HCT116 (cell line): ENCODE measurements around the gene AXIN1. TPM values are rescaled to one million over a fixed set of nuclear protein-coding genes. Genes with fewer than 3 reads are reported as not detected.

Source experiments
- ATAC-seq: fragments of 200-7000 bp; cut with Tn5 transposase; 2 replicates; pipeline ENCODE4 v1.9.1; 2020; ENCODE audit warnings: mild to moderate bottlenecking, moderate library complexity
- BruUV-seq: library from RNA; stranded (reverse); fragments of 400-500 nt; replicated peaks from 2 replicates; lab custom pipeline; 2021; lab: Mats Ljungman, UMichigan
- CTCF ChIA-PET: fragments of 300-600 bp; sonication (Branson Sonifier 250); formaldehyde crosslinking; loops from one replicate; lab custom pipeline; 2021; ENCODE audit warnings: antibody characterized with exemption; lab: Charles Lee
- POLR2A ChIA-PET: fragments of 300-600, 350-600 bp; sonication (Branson Sonifier 250); formaldehyde crosslinking; loops from one replicate; lab custom pipeline; 2021; ENCODE audit warnings: antibody characterized with exemption; lab: Charles Lee
- RAD21 ChIA-PET, 2 experiments: fragments of 300-600 bp; sonication (Branson Sonifier 250); formaldehyde crosslinking; loops; one replicate each; lab custom pipeline; 2023; ENCODE audit warnings: low total read pairs in 2 of 2; ENCODE audit not compliant: uncharacterized antibody in 2 of 2, unreplicated experiment in 2 of 2, low non-redundant PET in 1 of 2; lab: Charles Lee
- DNase-seq: peaks from one replicate; pipeline ENCODE4 v3.0.0-alpha.2; 2010; ENCODE audit warnings: low read depth, low spot score
- H2AFZ ChIP-seq: fragments of 200-600 bp; shearing (Covaris generic), sonication (generic); 2 replicates; pipeline ENCODE4 v1.6.1; 2017; ENCODE audit warnings: low read depth, mixed run types, mixed read lengths, antibody characterized with exemption, low read length; ENCODE audit not compliant: poor library complexity, severe bottlenecking
- H3K27ac ChIP-seq: 2 replicates; pipeline ENCODE4 v1.5.1; 2012; ENCODE audit warnings: low read depth, low read length
- H3K27me3 ChIP-seq: fragments of 200-600 bp; sonication (generic); 2 replicates; pipeline ENCODE4 v1.6.1; 2016; ENCODE audit warnings: mixed run types, low read length, mixed read lengths; ENCODE audit not compliant: insufficient read depth
- H3K36me3 ChIP-seq, 2 experiments: fragments of 200-500 bp in 1 of 2; fragments of 200-600 bp in 1 of 2; sonication (Bioruptor generic) in 1 of 2; sonication (generic) in 1 of 2; 2 replicates each; pipeline versions ENCODE4 v1.5.1 to v1.6.1; 2014 to 2016; ENCODE audit warnings: low read length in 2 of 2, inconsistent platforms in 1 of 2, mixed read lengths in 1 of 2, mixed run types in 1 of 2; ENCODE audit not compliant: insufficient read depth in 2 of 2, control insufficient read depth in 1 of 2
- H3K4me1 ChIP-seq, 2 experiments: fragments of 200-600 bp in 1 of 2; sonication (generic) in 1 of 2; 2 replicates each; pipeline versions ENCODE4 v1.5.1 to v1.6.1; 2012 to 2017; ENCODE audit warnings: low read length in 2 of 2, inconsistent platforms in 1 of 2, mild to moderate bottlenecking in 1 of 2, mixed read lengths in 1 of 2, mixed run types in 1 of 2, moderate library complexity in 1 of 2; ENCODE audit not compliant: insufficient read depth in 2 of 2, control insufficient read depth in 1 of 2
- H3K4me2 ChIP-seq: fragments of 200-600 bp; sonication (generic); 2 replicates; pipeline ENCODE4 v1.6.1; 2017; ENCODE audit warnings: mixed run types, low read length, mixed read lengths
- H3K4me3 ChIP-seq, 2 experiments: fragments of 200-600 bp in 1 of 2; sonication (generic) in 1 of 2; replicated peaks in 1 of 2; 2 replicates each; pipeline ENCODE4 v1.5.1; 2011 to 2016; ENCODE audit warnings: low read length in 2 of 2, control low read depth in 1 of 2, low read depth in 1 of 2, mild to moderate bottlenecking in 1 of 2, mixed read lengths in 1 of 2, mixed run types in 1 of 2
- H3K79me2 ChIP-seq: fragments of 200-600 bp; sonication (generic); 2 replicates; pipeline ENCODE4 v1.6.1; 2017; ENCODE audit warnings: mild to moderate bottlenecking, mixed run types, low read length, moderate library complexity, mixed read lengths; ENCODE audit not compliant: insufficient read depth
- H3K9ac ChIP-seq: fragments of 200-600 bp; sonication (generic); 2 replicates; pipeline ENCODE4 v1.6.1; 2016; ENCODE audit warnings: low read length, mixed read lengths
- H3K9me2 ChIP-seq: fragments of 200-600 bp; sonication (generic), shearing (Covaris generic); 2 replicates; pipeline ENCODE4 v1.6.1; 2017; ENCODE audit warnings: mixed run types, mild to moderate bottlenecking, moderate library complexity; ENCODE audit not compliant: insufficient read depth
- H3K9me3 ChIP-seq, 2 experiments: fragments of 200-500 bp in 1 of 2; fragments of 200-600 bp in 1 of 2; sonication (Bioruptor generic) in 1 of 2; sonication (generic) in 1 of 2; 2 replicates each; pipeline ENCODE4 v1.6.1; 2014 to 2017; ENCODE audit warnings: low read length in 2 of 2, mixed read lengths in 2 of 2, inconsistent platforms in 1 of 2, low read depth in 1 of 2, mild to moderate bottlenecking in 1 of 2, mixed run types in 1 of 2, moderate library complexity in 1 of 2; ENCODE audit not compliant: control insufficient read depth in 1 of 2, insufficient read depth in 1 of 2
- H4K20me1 ChIP-seq: fragments of 200-600 bp; sonication (generic), shearing (Covaris generic); 2 replicates; pipeline ENCODE4 v1.6.1; 2017; ENCODE audit warnings: mixed run types, mild to moderate bottlenecking, moderate library complexity; ENCODE audit not compliant: insufficient read depth
- ATF3 ChIP-seq: IDR thresholded peaks from 2 replicates; pipeline ENCODE4 v1.6.1; 2012
- CBX3 ChIP-seq: IDR thresholded peaks from 2 replicates; pipeline ENCODE4 v1.6.1; 2012; ENCODE audit warnings: low read depth
- CEBPB ChIP-seq: IDR thresholded peaks from 2 replicates; pipeline ENCODE4 v1.6.1; 2012; ENCODE audit warnings: low read depth
- EZH2 ChIP-seq: fragments of 200-600 bp; sonication (generic); IDR thresholded peaks from 2 replicates; pipeline ENCODE4 v1.6.1; 2017; ENCODE audit warnings: antibody characterized with exemption, mixed run types
- RAD21 ChIP-seq: IDR thresholded peaks from 2 replicates; pipeline ENCODE4 v1.6.1; 2012; ENCODE audit warnings: low read depth, mild to moderate bottlenecking
- SIN3A ChIP-seq: IDR thresholded peaks from 2 replicates; pipeline ENCODE4 v1.6.1; 2012; ENCODE audit warnings: low read depth
- SP1 ChIP-seq: IDR thresholded peaks from 2 replicates; pipeline ENCODE4 v1.6.1; 2012; ENCODE audit warnings: low read depth
- ZFX ChIP-seq: fragments of 450-650 bp; IDR thresholded peaks from 2 replicates; pipeline ENCODE4 v1.6.1; 2017
- ZNF274 ChIP-seq: fragments of 200-500 bp; sonication (Bioruptor generic); IDR thresholded peaks from 2 replicates; pipeline ENCODE4 v1.6.1; 2014; ENCODE audit warnings: mild to moderate bottlenecking, low read depth, low read length, inconsistent platforms
- intact Hi-C: fragments of 100-400 bp; cut with micrococcal nuclease; formaldehyde crosslinking; loops from 2 replicates; pipeline ENCODE4 v1.10.0; 2022
- total RNA-seq: library from RNA; stranded (reverse); gene quantifications from one replicate; pipeline ENCODE4 v1.2.1, GENCODE V29; 2021; ENCODE audit not compliant: unreplicated experiment
- TF ChIP-seq, protein P1 (sequence below): IDR thresholded peaks from 2 replicates; pipeline ENCODE4 v1.6.1; 2012
- TF ChIP-seq, protein P2 (sequence below), 3 experiments: fragments of 200-600 bp in 1 of 3; sonication (generic) in 1 of 3; IDR thresholded peaks in 2 of 3; conservative IDR thresholded peaks in 1 of 3; 2 replicates each; pipeline ENCODE4 v1.5.1; 2012 to 2017; ENCODE audit warnings: low read depth in 2 of 3, low read length in 2 of 3, antibody characterized with exemption in 1 of 3, borderline replicate concordance in 1 of 3, control low read depth in 1 of 3, mild to moderate bottlenecking in 1 of 3, mixed read lengths in 1 of 3, mixed run types in 1 of 3, moderate library complexity in 1 of 3; ENCODE audit not compliant: insufficient read depth in 1 of 3

Gene AXIN1
- total RNA-seq, 1 experiment from 2014 or later, result 20.2 TPM

DNA sequence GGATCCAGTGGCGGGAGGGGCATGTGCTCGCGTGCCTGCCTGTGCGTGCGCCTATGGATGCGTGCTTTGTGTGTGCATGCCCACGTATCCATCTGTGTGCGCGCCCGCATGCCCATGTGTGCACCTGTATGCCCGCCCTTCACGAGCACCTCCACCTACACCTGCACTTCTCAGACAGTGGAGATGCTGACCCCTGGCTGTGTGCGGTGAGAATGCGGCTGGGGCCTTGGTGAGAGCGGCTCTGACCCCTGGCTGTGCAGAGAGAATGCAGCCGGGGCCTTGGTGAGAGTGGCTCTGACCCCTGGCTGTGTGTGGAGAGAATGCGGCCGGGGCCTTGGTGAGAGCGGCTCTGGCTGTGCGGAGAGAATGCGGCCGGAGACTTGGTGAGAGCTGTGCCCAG is 33.9 kb downstream of the AXIN1 start:
- CTCF ChIA-PET, result no interaction called here
- Histone ChIP-seq H3K36me3 (no peaks in the 10 kb centered on the region), H3K27ac (no peak overlapping the region), H3K27me3 (no peaks in the 10 kb centered on the region), H3K4me3 (no peak overlapping the region), H3K9ac (no peak overlapping the region), H3K4me2 (no peak overlapping the region), H2AFZ (no peak overlapping the region), H3K79me2 (peaks cover 36% of the 10 kb centered on the region), H4K20me1 (no peaks in the 10 kb centered on the region), H3K9me3 (no peaks in the 10 kb centered on the region), H3K9me2 (no peaks in the 10 kb centered on the region), H3K4me1 (no peaks in the 10 kb centered on the region)
- RAD21 ChIA-PET, result no interaction called here
- intact Hi-C loops, result no loop called here
- TF ChIP-seq, protein P1, sequence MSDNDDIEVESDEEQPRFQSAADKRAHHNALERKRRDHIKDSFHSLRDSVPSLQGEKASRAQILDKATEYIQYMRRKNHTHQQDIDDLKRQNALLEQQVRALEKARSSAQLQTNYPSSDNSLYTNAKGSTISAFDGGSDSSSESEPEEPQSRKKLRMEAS, result no peak
- TF ChIP-seq SIN3A (no peak), ZNF274 (no peak), ZFX (no peak), CBX3 (no peak), SP1 (no peak), RAD21 (peak; percentile 25; the same call in 1 of the 2 replicates), ATF3 (no peak)
- TF ChIP-seq, protein P2, sequence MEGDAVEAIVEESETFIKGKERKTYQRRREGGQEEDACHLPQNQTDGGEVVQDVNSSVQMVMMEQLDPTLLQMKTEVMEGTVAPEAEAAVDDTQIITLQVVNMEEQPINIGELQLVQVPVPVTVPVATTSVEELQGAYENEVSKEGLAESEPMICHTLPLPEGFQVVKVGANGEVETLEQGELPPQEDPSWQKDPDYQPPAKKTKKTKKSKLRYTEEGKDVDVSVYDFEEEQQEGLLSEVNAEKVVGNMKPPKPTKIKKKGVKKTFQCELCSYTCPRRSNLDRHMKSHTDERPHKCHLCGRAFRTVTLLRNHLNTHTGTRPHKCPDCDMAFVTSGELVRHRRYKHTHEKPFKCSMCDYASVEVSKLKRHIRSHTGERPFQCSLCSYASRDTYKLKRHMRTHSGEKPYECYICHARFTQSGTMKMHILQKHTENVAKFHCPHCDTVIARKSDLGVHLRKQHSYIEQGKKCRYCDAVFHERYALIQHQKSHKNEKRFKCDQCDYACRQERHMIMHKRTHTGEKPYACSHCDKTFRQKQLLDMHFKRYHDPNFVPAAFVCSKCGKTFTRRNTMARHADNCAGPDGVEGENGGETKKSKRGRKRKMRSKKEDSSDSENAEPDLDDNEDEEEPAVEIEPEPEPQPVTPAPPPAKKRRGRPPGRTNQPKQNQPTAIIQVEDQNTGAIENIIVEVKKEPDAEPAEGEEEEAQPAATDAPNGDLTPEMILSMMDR (IDR thresholded peaks at IDR 0.05 in 2 of 3, conservative IDR thresholded peaks at IDR 0.05 in 1 of 3; ENCODE audit: borderline replicate concordance in 1 of 3, insufficient read depth in 1 of 3, low read depth in 2 of 3, low read length in 2 of 3), result peak in 2 of 3 experiments; percentile 32 to 39; a peak in 3 of 6 replicates
- BruUV-seq, result no TSS peak
- no peak for DNase-seq
- POLR2A ChIA-PET, result no interaction called here
- peak; percentile 73 for ATAC-seq

DNA sequence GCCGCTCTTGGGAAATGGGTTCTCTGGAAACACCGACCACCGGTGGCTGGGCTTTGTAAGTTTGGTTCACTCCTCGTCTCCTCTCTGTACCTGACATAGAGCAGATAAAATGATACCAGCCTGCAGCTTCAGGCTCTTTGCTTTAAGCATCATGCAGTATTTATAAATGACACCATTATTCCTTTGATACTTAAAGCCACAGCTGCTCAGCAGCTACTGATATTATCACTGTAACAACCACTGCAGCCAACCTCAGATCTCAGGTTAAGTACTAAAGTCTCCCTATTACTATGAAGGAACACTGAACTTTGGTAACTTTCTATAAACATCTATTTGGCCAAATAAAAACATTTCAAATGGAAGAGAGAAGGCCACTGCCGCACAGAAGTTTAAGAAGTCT is 34.9 kb downstream of the AXIN1 start:
- BruUV-seq, result no TSS peak
- Histone ChIP-seq H3K27me3 (no peaks in the 10 kb centered on the region), H3K9ac (no peak overlapping the region), H3K4me1 (no peaks in the 10 kb centered on the region), H3K36me3 (no peaks in the 10 kb centered on the region), H3K27ac (no peak overlapping the region), H4K20me1 (no peaks in the 10 kb centered on the region), H3K4me3 (no peak overlapping the region), H3K79me2 (peaks cover 36% of the 10 kb centered on the region), H2AFZ (no peak overlapping the region), H3K9me3 (no peaks in the 10 kb centered on the region), H3K9me2 (no peaks in the 10 kb centered on the region), H3K4me2 (no peak overlapping the region)
- ChIA-PET POLR2A (no interaction called here), CTCF (no interaction called here), RAD21 (no interaction called here)
- TF ChIP-seq EZH2 (no peak), CEBPB (no peak)
- intact Hi-C loops, result no loop called here
- no peak for DNase-seq
- no peak for ATAC-seq
